ENCODE results near the gene TDO2. TPM values are rescaled to one million over a fixed set of nuclear protein-coding genes. Genes with fewer than 3 reads are reported as not detected.

Gene TDO2
- total RNA-seq, 1 experiment from 2014 or later = not detected

DNA sequence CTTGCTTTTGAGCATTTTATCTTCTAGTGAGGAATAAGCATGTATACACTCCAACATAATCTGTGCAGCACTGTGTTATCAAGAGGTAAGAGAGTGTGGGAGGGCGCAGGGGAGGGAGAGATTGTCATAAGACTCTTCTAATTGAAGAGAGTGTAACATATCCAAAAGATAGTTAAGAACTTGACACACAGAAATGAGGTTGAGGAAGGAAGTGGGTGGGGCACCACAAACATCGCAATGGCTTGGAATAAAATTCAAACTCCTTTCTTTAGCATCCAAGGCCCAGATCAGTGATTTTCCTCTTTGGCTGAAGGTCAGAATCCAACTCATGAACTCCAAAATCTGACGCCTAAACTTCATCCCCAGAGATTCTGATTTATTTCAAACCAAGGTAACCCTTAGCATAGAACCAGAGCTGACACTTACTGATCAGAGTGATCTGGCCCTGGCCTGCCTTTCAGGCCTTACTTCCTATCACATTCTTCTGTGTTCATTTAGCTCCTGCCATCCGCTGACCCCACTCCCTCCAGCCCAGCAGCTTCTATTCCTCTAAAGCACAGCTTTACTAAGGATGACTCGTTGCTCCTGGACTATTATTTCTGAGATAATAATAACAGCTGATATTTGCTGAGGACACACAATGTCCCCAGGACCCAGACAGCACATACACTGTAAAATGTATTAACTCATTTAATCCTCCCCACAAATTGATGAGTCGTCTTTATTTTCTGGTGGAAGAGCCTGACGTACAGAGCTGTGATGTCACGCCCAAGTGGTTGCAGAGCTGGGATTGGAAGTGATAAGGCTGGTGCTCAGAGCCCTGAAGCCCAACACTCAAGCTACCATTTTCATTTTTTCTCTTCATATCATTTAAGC is 60.8 kb downstream of the TDO2 start:
- BruUV-seq (replicated peaks) = no TSS peak
- CTCF ChIA-PET = no interaction called here
- peaks cover 21% of the 10 kb centered on the region for H3K4me1 ChIP-seq (ENCODE audit: insufficient read depth, low read length)
- no peak overlapping the region for H3K27ac ChIP-seq (ENCODE audit: low read length)
- TF ChIP-seq, protein P1, sequence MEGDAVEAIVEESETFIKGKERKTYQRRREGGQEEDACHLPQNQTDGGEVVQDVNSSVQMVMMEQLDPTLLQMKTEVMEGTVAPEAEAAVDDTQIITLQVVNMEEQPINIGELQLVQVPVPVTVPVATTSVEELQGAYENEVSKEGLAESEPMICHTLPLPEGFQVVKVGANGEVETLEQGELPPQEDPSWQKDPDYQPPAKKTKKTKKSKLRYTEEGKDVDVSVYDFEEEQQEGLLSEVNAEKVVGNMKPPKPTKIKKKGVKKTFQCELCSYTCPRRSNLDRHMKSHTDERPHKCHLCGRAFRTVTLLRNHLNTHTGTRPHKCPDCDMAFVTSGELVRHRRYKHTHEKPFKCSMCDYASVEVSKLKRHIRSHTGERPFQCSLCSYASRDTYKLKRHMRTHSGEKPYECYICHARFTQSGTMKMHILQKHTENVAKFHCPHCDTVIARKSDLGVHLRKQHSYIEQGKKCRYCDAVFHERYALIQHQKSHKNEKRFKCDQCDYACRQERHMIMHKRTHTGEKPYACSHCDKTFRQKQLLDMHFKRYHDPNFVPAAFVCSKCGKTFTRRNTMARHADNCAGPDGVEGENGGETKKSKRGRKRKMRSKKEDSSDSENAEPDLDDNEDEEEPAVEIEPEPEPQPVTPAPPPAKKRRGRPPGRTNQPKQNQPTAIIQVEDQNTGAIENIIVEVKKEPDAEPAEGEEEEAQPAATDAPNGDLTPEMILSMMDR (conservative IDR thresholded peaks at IDR 0.05; ENCODE audit: low read depth, low read length) = no peak
- no peak for TF ChIP-seq EZH2 (IDR thresholded peaks at IDR 0.05; ENCODE audit: low read length, unreplicated experiment)
- H3K4me3 ChIP-seq (ENCODE audit: low read length) = no peak overlapping the region
- H3K36me3 ChIP-seq (ENCODE audit: low read depth, low read length) = no peaks in the 10 kb centered on the region
- H4K20me1 ChIP-seq (ENCODE audit: low read length) = no peaks in the 10 kb centered on the region
- ATAC-seq (no peak), DNase-seq (no peak)
- no peaks in the 10 kb centered on the region for H3K9me3 ChIP-seq (ENCODE audit: low read length)
- no peak overlapping the region for H2AFZ ChIP-seq (ENCODE audit: low read length)
- no peaks in the 10 kb centered on the region for H3K9me2 ChIP-seq (replicated peaks; ENCODE audit: low read length)
- intact Hi-C loops (cut with micrococcal nuclease) = loop anchor here (10.0 kb wide), 1 partner anchor 181 kb away; no protein-coding TSS in a partner anchor
- H3K27me3 ChIP-seq (ENCODE audit: low read length) = no peaks in the 10 kb centered on the region
- H3F3A ChIP-seq (ENCODE audit: low read length, unreplicated experiment) = no peaks in the 10 kb centered on the region
- H3K79me2 ChIP-seq (ENCODE audit: low read length) = no peaks in the 10 kb centered on the region
- POLR2A ChIA-PET (ENCODE audit: unreplicated experiment) = no interaction called here
- H3K9ac ChIP-seq (ENCODE audit: low read length) = no peak overlapping the region
- no peak overlapping the region for H3K4me2 ChIP-seq (ENCODE audit: low read length)

DNA sequence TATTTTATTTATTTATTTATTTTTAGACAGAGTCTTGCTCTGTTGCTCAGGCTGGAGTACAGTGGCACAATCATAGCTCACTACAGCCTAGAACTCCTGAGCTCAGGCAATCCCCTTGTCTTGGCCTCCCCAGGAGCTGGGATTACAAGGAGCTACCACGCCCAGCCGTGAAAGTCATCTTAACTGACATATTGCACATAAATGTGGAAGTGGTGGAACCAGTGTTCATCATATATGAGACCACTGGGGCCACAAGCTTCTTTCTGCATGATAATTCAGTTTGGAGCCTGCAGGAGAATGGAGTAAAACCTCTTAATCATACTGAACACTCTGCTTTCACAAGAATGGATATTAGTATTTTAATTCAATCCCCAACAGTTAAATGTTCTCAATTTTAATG is 62.7 kb downstream of the TDO2 start:
- Histone ChIP-seq H3K27ac (ENCODE audit: low read length) (no peak overlapping the region), H3K27me3 (ENCODE audit: low read length) (no peaks in the 10 kb centered on the region), H3K79me2 (ENCODE audit: low read length) (no peaks in the 10 kb centered on the region), H3K4me1 (ENCODE audit: insufficient read depth, low read length) (peaks cover 11% of the 10 kb centered on the region), H3K9me3 (ENCODE audit: low read length) (no peaks in the 10 kb centered on the region), H2AFZ (ENCODE audit: low read length) (no peak overlapping the region), H3K4me3 (ENCODE audit: low read length) (no peak overlapping the region), H3K9me2 (replicated peaks; ENCODE audit: low read length) (no peaks in the 10 kb centered on the region), H4K20me1 (ENCODE audit: low read length) (no peaks in the 10 kb centered on the region), H3K9ac (ENCODE audit: low read length) (no peak overlapping the region), H3F3A (ENCODE audit: low read length, unreplicated experiment) (no peaks in the 10 kb centered on the region), H3K36me3 (ENCODE audit: low read depth, low read length) (no peaks in the 10 kb centered on the region), H3K4me2 (ENCODE audit: low read length) (no peak overlapping the region)
- ATAC-seq = no peak
- POLR2A ChIA-PET (ENCODE audit: unreplicated experiment) = no interaction called here
- CTCF ChIA-PET = no interaction called here
- intact Hi-C loops (cut with micrococcal nuclease) = loop anchor here (10.0 kb wide), 1 partner anchor 179 kb away; no protein-coding TSS in a partner anchor
- TF ChIP-seq EZH2 (IDR thresholded peaks at IDR 0.05; ENCODE audit: low read length, unreplicated experiment) (no peak), EZH2phosphoT487 (IDR thresholded peaks at IDR 0.05; ENCODE audit: borderline replicate concordance, low read length) (no peak)
- TF ChIP-seq, protein P1 (conservative IDR thresholded peaks at IDR 0.05; ENCODE audit: low read depth, low read length) = no peak
- BruUV-seq (replicated peaks) = no TSS peak
- DNase-seq = no peak

DNA sequence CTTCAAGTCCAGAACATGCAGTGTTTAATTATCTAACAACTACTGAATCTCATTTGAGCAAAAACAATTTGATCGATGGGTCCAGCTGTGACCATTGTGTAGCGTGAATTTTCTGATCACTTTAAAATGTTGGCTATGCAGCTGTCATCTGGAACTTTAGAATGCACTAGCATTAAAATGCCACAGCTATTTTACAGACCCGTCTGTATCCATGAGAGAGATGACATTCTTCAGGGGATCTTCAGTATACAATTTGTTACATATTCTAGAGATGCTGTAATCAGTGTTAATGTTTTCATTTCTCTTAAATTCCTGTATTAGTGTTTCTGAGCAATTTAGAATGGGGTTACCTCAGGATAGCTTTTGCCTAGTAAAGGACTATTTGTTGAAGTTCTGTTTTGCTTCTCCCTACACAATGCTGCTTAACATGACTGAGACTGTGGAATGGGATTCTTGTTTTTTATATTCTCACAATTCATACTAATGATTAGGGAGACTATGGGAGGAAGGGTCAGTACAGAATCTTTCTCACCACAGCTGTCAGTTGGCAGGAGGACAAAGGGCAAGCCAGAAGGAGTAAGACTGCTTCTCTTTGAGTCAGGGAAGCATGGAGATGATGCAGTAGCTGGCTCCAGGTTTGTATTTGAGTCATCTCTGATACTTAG is 63.4 kb downstream of the TDO2 start:
- CTCF ChIA-PET = no interaction called here
- H3K79me2 ChIP-seq (ENCODE audit: low read length) = no peaks in the 10 kb centered on the region
- H4K20me1 ChIP-seq (ENCODE audit: low read length) = no peaks in the 10 kb centered on the region
- no peaks in the 10 kb centered on the region for H3K36me3 ChIP-seq (ENCODE audit: low read depth, low read length)
- ATAC-seq (no peak), DNase-seq (no peak)
- TF ChIP-seq EZH2 (IDR thresholded peaks at IDR 0.05; ENCODE audit: low read length, unreplicated experiment) (no peak), EZH2phosphoT487 (IDR thresholded peaks at IDR 0.05; ENCODE audit: borderline replicate concordance, low read length) (no peak)
- TF ChIP-seq, protein P1 (conservative IDR thresholded peaks at IDR 0.05; ENCODE audit: low read depth, low read length) = no peak
- no peaks in the 10 kb centered on the region for H3F3A ChIP-seq (ENCODE audit: low read length, unreplicated experiment)
- no peak overlapping the region for H3K27ac ChIP-seq (ENCODE audit: low read length)
- H2AFZ ChIP-seq (ENCODE audit: low read length) = no peak overlapping the region
- H3K9ac ChIP-seq (ENCODE audit: low read length) = no peak overlapping the region
- no TSS peak for BruUV-seq (replicated peaks)
- intact Hi-C loops (cut with micrococcal nuclease) = loop anchor here (10.0 kb wide), 1 partner anchor 178 kb away; no protein-coding TSS in a partner anchor
- H3K4me2 ChIP-seq (ENCODE audit: low read length) = no peak overlapping the region
- H3K9me2 ChIP-seq (replicated peaks; ENCODE audit: low read length) = no peaks in the 10 kb centered on the region
- POLR2A ChIA-PET (ENCODE audit: unreplicated experiment) = no interaction called here
- H3K9me3 ChIP-seq (ENCODE audit: low read length) = no peaks in the 10 kb centered on the region
- no peak overlapping the region for H3K4me3 ChIP-seq (ENCODE audit: low read length)
- no peaks in the 10 kb centered on the region for H3K27me3 ChIP-seq (ENCODE audit: low read length)
- H3K4me1 ChIP-seq (ENCODE audit: insufficient read depth, low read length) = peaks cover 8% of the 10 kb centered on the region

All from PC-3 (cell line).